ENCODE results near the gene ZCCHC12. TPM values are rescaled to one million over a fixed set of nuclear protein-coding genes. Genes with fewer than 3 reads are reported as not detected.

The ZCCHC12 gene
- total RNA-seq, 1 experiment from 2014 or later, result 0.07 TPM

DNA sequence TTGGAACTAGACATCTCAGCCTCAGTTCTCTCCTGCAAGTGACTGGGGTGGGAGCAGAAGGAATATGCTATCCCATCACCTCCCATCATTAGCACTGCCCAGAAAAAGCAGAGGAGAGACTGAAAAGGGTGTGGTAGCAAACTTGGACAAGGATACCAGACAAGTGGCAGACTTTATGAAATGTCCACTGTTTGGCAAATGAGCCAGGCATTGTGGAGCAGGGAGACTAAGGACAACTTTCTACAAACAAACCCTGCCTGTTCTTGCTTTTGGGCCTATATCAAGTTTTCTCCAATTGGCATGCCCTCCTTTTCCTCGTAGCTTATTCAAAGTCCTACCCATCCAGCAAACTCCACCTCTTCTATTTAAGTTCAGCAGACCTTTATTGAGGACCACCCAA is 41.6 kb downstream of the ZCCHC12 start:
- DNase-seq (ENCODE audit: extremely low read depth, low read depth), result no peak

DNA sequence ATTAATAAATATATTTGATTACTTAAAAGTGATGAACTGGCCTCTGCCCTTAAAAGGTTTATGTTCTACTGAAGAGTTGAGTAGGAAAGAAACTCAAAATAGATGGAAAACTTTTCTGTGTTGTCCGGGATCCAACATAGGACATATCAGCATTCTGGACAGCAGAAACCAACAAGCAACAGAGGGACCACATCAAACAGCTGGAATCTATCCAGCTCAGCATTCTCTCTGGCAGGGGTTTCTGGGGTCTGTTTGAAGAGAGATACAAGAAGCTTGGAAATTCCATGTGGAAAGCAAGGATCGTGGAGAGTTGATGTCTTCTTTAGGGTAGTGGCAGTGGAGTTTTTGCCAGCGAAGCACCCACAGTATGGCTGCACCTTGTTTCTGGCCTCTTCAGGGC is 43.6 kb downstream of the ZCCHC12 start:
- no peak for DNase-seq (ENCODE audit: extremely low read depth, low read depth)

DNA sequence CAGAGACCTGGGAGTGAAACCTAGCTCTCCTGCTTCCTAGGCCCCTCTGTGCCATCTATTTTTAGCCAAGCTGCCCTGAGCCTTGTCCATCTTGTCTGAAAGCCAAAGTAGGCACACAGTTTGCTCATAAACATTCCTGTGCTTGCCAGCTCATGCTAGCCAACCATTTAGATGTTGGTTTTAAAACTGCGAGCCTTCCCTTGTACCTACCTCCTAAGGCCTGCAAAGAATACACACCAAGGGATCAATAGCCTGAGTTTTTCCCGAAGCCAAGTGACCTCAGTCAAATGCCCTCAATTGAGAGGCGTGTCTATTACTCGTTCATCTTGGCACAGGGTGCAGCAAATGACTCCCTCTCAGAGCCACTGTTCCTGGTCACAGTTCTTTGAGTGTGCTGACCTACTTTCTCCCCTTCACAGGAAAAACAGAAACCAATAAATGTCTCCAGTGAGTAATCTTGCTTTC is 48.5 kb downstream of the ZCCHC12 start:
- DNase-seq (ENCODE audit: extremely low read depth, low read depth), result no peak

Other genes with a start within 250 kb of the ZCCHC12 start
- 43.0 and 45.2 TPM in 2 replicates for gene IL13RA1, start 96.2 kb upstream of the ZCCHC12 start, total RNA-seq (2014; rRNA removed; shearing (Covaris generic))
- gene LONRF3, start 150.8 kb downstream of the ZCCHC12 start, total RNA-seq (2014; rRNA removed; shearing (Covaris generic)), result 9.1 and 11.8 TPM in 2 replicates
- gene CT47C1, start 249.2 kb downstream of the ZCCHC12 start, total RNA-seq (2014; rRNA removed; shearing (Covaris generic)), result not detected in 2 replicates